Activated CD8-positive, alpha-beta memory T cell treated with anti-CD3 and anti-CD28 coated beads for 24 hours (primary cell): ENCODE measurements around the gene LARP1.
"Not testable (repeated sequence)": the region's sequence is repeated elsewhere in the genome, so short reads cannot be mapped to it uniquely, and the experiment has no call there.

Experiments used
- DNase-seq: peaks from one replicate; pipeline ENCODE4 v3.0.0-alpha.2; 2020

Gene LARP1

DNA sequence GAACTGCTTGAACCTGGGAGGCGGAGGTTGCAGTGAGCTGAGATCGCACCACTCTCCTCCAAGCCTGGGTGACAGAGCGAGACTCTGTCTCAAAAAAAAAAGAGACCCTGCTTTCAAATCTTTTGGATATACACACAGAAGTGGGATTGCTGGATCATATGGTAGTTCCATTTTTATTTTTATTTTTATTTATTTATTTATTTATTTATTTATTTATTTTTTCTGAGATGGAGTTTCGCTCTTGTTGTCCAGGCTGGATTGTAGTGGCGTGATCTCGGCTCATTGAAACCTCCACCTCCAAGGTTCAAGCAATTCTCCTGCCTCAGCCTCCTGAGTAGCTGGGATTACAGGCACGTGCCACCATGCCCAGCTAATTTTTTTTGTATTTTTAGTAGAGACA is 19.8 kb upstream of the LARP1 start:
- DNase-seq: not testable (repeated sequence)

DNA sequence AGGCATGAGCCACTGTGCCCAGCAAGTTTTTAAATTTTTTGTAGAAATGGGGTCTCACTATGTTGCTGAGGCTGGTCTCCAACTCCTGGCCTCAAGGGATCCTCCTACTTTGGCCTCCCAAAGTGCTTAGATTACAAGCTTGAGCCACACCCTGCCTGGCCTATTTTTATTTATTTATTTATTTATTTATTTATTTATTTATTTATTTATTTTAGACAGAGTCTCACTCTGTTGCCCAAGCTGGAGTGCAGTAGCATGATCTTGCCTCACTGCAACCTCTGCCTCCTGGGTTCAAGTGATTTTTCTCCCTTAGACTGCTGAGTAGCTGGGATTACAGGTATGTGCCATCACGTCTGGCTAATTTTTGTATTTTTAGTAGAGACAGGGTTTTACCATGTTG is 18.8 kb upstream of the LARP1 start:
- DNase-seq: not testable (repeated sequence)

- no peak for DNase-seq
Observed at GRCh38 chr5:154737667-154738320, 17.4 kb upstream of the LARP1 start.

DNA sequence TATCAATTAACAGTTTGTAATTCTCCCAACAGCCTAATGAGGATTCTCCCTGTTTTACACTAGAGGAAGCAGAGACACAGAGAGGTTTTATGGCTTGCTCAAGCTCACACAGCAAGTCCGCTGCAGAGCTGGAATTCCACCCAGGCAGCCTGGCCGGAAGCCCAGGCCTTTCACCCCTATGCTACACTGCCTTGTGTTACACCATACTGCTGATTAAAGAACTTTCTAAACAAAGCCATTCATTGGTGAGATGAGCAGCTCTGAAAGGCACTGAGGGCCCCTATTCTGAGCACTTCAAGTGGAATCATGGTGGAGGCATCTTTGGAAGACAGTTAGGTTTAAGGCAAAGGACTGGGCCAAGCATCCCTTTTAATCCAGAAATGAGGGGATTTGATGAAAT is 14.7 kb upstream of the LARP1 start:
- DNase-seq: no peak

DNA sequence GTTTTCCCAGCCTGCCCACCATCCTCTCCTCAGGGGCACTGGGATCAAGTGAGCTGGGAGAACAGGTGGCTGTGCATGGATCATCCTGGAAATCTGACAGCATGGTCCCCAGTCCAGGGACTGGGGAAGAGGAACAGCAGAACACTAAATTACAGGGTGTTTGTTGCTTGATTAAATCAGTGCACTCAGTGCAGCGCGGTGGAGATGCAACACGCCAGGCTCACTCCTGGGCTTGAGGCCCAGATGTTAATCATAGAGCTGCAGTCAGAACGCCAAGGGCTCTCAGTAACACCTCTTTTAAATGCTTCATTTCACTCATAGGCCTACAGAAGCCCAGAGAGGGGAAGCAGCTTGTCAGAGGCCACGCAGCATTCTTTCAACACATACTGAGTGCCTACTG is 14.2 kb upstream of the LARP1 start:
- no peak for DNase-seq

DNA sequence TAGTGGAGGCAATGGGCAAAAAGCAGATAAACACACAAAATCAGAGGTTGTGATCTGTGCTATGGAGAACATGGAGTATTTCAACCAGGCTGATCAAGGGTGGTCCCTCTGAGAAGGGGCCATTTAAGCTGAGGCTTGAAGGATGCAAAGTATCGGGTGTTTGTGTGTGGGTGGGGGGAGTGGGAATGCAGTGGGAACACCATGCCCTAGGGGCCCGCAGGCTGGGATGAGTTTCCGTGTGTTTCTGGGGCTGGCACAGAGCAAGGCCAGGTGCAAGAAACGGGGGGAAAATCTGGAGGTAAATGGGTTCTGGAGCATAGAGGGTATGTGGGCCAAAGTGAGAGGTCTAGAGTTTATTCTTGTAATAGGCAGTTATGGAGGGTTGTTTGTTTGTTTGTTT is 13.8 kb upstream of the LARP1 start:
- DNase-seq: no peak

- no peak for DNase-seq
Observed at GRCh38 chr5:154743812-154744211, 11.4 kb upstream of the LARP1 start.

DNA sequence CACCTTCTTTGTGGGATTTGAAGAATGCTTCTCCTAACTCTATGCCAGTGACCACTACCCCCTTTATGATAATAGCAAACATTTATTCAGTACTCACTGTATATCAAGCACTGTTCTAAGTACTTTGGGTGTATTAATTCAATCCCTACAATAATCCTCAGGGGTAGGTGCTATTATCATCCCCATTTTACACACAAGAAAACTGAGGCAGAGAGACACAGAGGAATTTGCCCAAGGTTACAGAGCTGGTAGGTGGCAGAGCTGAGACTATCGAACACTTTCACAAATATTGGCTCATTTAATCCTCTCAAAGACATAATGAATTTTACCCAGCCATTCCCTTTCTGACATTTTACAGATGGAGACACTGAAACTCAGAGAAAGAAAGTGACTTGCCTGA is 9.8 kb upstream of the LARP1 start:
- no peak for DNase-seq

DNA sequence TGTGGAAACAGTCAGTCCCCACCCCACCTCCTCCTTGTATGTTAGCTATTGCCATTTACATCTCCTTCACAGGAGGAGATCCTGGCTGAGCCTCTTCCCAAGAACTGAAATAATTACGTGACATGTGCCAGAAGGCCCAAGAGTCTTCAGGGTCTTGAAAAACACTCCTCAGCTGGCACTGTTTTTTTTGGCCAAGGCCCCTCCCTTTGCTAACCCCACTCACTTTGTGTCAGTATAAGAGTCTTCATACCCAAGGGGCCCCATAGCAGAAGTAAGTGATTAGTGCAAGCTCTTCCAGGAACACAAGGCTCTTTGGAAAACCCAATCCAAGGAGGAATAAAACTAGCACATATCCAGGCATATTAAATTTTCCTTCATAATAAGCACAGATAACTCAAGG is 5.7 kb upstream of the LARP1 start:
- no peak for DNase-seq

GRCh38 chr5:154750641-154751040 is 4.5 kb upstream of the LARP1 start:
- not testable (repeated sequence) for DNase-seq

- no peak for DNase-seq
Observed at GRCh38 chr5:154751854-154752253, 3.3 kb upstream of the LARP1 start.

DNA sequence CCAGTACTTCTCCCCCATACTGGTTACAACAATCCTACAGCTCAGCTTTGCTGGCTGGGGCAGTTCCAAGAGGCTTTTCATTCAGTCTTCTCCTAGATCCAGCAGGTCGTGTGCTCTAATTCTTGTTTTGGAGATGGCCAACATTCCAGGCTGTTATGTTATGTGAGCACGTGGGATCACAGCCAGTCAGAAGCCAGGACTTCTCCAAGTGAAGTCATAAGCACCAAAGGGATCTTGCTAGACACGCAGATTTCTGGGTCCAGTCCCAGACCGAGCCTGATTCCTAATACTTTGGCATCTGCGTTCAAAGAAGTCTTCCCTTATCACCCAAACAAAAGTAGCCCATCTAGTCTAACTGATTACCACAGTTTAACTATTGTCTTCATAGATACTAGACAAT is 1.4 kb upstream of the LARP1 start:
- DNase-seq: peak; percentile 67

GRCh38 chr5:154754460-154755360 is 467 bp upstream of the LARP1 start:
- DNase-seq: peak; percentile 99

DNA sequence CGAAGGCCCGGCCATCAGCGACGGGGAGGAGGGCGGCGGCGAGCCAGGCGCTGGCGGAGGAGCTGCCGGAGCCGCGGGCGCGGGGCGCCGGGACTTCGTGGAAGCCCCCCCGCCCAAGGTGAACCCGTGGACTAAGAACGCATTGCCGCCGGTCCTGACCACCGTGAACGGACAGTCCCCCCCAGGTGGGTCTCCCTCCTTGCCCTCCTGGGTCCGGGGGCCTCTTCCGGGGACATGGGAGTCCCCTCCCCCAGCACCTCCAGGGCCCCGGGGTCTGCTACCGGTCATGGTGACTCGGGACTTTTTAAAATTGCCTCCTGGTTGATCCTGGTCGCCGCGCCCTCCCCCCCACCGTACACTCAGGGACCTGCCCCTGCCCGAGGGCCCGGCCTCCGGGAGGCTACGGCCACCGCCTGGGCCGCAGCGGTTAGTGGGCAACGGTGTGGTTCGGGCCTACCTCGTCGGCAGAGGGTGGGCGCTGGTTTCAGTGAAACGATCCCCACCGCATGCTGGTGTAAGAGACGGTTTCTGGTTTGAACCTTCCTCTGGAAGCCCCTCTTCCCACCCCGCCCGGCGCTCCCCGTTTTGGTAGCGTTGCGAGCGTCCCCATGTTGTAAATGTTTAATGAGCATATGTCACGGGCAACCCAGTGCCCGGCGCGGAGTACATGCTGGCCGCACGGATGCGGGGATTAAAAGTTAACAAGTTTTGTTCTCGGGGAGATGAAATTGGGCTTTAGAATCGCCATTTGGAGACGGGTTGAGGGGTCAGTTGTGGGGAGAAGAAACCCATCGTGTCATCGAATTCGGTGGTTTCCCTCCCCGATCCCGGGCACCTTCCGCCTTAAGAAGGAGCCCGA is 1.1 kb downstream of the LARP1 start:
- peak; percentile 78 for DNase-seq

- peak; percentile 82 for DNase-seq
Observed at GRCh38 chr5:154756868-154757813, 2.0 kb downstream of the LARP1 start.

- DNase-seq: no peak
Observed at GRCh38 chr5:154757814-154758406, 2.7 kb downstream of the LARP1 start.

DNA sequence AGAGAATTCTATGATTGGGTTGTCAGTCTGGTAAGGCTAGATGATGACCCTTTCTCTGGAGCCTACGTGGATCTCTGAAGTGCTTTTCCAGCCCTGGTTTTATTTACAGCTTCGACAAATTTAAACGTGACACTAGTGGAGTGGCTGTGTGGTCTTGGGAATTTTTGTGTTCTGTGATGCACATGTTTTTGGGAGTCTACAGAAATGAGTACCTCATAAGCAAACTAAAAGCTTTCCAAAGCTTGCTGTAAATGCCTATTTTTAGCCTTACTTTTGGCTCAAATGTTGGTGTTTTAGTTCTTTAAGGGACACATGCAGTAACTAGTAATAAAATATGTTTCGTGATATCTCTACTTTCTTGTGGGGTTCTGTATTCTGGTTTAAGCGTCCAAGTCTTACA is 3.3 kb downstream of the LARP1 start:
- DNase-seq: no peak

DNA sequence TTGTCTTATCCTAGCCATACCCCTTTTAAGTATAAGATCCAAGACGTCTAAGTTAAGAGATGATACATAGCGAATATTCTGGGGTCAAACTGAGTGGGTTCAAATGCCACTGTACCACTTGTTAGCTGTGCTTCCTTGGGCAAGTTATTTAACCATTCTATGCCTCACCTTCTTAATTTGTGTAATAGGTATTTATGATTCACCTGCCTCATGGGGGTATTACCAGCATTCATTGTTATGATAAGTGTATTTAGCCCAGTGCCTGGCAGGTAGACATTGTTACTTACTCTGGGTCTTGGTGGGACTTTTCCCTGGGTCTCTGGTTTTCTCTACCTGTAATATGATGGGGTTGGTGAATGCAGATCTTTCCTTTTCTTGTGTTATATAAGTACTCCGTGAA is 3.8 kb downstream of the LARP1 start:
- no peak for DNase-seq

DNA sequence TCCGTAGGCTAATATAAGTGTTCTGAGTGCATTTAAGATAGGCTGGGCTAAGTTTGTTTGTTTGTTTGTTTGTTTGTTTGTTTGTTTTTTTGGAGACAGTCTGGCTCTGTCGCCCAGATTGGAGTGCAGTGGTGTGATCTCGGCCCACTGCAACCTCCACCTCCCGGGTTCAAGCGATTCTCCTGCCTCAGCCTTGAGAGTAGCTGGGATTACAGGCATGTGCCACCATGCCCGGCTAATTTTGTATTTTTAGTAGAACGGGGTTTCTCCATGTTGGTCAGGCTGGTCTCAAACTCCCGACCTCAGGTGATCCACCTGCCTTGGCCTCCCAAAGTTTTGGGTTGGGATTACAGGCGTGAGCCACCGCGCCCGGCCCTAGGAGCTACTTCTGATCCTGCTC is 4.7 kb downstream of the LARP1 start:
- not testable (repeated sequence) for DNase-seq

DNA sequence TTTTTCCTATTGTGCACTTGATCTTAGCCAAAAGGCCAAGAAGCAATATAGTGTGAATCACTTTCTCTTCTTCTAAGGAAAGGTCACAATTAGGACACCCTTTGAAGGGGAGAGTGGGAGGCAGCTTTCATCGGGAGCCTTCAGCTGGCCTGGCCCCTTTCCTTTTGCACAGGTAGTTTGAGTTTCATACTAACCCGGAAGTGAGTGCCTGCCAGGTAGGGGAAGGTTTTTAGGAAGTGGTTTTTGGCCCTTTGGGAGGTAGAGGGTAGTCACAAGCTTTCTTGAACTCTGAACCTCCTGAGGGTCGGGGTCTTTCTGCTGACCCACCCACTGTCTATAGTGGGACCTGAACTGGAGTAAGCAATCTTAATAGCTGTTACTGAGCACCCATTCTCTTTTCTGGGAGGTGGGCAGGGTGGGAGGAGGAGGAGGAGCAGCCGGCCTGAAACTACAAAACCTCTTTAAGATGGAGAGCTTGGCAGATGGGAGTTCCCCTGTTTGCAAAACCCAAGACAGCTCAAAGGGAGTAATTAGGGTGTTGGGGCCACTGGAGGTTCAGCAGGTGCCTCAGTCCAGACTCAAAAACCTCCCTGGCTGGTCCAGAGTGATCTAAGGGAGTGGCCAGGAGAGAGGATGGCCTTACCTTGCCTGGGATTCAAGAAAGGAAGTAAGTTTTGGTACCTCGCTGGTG is 6.0 kb downstream of the LARP1 start:
- no peak for DNase-seq

DNA sequence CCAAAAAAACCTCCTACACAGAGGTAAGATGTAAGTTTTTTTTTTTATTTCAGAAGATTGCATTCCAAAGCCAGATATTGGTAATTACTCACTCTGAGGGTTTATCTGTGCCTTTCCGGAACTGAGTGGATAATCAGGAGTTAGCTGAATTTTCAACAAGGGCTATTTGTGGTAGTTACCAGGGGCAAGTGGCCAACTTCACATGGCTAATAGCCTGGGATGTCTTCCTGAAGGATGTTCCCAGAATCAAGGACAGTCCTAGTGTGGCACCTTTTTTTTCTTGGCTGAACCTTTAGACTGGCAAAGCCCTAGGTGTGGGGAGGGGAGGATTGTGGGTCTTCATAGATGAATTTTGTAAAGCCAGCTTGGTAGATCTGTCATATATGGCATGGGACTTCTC is 7.1 kb downstream of the LARP1 start:
- no peak for DNase-seq
